HG02623 (cell line): ENCODE measurements around the gene PSD4.
"Not testable (repeated sequence)": the region's sequence is repeated elsewhere in the genome, so short reads cannot be mapped to it uniquely, and the experiment has no call there.

ENCODE experiments used
- ATAC-seq: cut with Tn5 transposase; IDR thresholded peaks from one replicate; pipeline ENCODE4 v1.9.1; 2021; ENCODE audit warnings: moderate library complexity; ENCODE audit not compliant: unreplicated experiment

PSD4 gene

DNA sequence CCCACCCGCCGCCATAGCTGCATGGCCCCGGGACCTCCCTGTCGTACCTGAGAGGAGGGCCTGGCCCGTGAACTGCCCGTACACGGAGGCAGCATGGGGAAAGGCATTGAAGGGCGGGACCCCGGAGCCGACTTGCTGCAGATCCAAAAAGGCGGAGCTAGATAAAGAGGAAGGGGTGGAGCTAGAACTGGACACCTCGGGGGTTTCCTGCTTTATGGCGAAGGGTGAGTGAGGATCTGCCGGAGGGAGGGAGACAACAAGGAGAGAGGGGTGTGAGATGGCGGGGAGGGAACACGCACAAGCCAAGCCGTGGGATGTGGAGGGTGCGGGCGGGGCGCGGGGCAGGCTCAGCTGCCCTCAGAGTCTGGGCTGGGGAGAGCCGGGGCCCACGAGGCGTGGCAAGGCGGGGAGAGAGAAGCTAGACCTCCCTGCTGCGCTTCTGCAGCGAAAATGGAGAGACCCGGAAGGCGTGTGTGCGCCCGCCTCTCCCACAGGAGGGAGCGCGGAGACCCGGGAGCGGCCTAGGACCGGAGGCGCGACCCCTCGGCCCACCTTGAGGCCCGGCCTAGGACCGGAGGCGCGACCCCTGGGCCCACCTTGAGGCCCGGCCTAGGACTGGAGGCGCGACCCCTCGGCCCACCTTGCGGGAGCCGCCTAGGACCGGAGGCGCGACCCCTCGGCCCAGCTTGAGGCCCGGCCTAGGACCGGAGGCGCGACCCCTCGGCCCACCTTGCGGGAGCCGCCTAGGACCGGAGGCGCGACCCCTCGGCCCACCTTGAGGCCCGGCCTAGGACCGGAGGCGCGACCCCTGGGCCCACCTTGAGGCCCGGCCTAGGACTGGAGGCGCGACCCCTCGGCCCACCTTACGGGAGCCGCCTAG is 61.8 kb downstream of the PSD4 start:
- not testable (repeated sequence) for ATAC-seq

DNA sequence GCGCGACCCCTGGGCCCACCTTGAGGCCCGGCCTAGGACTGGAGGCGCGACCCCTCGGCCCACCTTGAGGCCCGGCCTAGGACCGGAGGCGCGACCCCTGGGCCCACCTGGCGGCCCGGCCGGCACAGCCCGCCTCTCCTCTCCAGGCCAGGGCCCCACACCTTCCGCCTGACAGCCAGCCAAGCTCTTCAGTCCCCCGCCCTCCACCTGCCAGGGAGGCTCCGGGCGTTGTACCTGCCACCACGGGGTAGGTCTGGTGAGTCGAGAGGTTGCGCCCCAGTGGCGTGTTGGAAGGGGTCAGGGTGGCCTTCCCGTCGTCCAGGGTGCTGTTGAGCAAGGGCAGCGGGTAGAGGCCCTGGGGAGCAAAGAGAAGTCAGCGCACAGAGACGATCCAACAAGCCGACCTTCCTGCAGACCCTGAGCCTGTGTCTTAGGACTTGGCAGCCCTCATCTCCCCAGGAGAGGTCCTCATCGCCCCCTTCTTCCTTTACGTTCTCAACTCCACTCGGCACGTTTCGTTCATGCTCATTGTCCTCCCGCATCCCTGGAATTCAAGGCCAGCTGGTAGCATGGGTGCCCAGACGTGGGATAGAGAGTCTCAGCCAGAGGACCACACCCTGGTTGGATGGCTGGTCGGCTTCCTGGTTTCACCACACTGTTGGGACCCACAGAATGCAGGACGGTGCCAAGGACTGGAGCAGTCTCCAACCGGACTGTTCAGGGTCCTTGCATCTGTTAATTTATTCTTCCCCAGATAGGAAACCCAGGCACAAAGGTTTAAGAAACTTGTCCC is 62.8 kb downstream of the PSD4 start:
- ATAC-seq: no peak

DNA sequence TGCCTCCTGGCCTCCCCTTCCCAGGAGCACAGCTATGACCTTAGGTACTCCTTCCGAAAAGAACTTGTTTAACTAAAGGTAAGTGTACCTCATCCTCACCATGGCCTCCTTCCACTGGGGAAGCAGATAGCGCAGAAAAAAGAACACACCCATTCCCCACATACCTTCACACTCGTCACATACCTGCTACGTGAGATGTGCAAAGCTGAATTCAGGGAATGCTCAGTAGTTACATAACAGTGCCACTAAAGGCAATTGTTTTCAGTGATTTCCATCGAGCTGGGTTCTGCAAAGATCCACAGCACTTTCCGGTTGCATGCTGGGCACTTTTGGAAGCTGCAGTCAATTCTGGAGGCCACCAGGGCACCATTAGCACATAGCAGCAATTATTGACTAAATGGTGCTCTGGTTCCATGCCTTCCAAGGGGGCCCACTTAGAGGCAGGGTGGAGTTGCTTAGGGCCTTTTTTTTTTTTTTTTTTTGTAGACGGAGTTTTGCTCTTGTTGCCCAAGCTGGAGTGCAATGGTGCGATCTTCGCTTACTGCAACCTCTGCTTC is 63.9 kb downstream of the PSD4 start:
- no peak for ATAC-seq

DNA sequence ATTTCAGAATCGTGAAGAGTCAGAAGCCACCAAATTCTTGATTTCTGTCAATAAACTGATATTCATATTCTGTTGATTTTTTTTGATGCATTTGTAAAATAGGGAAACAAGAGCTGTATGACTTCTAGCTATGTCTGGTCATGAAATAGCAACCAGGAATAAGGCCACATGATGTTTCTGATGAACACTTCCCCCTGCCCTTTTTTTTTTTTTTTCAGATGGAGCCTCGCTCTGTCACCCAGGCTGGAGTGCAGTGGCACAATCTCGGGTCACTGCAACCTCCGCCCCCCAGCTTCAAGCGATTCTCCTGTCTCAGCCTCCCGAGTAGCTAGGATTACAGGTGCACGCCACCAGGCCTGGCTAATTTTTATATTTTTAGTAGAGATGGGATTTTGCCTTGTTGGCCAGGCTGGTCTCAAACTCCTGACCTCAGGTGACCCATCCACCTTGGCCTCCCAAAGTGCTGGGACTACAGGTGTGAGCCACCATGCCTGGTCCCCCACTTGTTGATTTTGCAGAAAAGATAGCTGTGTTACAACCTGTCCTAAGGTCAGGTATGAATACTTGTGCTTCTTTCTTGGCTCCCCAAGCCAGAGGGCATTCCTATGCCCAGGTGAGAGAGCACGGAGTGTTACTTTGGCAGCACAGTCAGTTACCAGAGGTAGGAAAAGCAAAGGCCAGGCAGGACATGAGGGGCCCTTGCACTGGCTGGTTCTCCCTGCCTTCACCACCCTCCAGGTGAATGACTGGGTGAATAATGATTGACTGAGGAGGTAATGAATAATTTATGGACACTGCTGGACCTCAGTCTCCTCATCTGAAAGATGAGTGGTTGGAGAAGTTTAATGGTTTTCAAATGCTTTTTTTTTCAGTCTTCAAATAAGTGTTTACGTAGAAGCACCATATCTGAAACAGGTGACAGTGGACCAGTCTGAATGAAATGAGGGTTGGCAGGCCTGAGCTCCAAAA is 65.4 kb downstream of the PSD4 start:
- no peak for ATAC-seq

DNA sequence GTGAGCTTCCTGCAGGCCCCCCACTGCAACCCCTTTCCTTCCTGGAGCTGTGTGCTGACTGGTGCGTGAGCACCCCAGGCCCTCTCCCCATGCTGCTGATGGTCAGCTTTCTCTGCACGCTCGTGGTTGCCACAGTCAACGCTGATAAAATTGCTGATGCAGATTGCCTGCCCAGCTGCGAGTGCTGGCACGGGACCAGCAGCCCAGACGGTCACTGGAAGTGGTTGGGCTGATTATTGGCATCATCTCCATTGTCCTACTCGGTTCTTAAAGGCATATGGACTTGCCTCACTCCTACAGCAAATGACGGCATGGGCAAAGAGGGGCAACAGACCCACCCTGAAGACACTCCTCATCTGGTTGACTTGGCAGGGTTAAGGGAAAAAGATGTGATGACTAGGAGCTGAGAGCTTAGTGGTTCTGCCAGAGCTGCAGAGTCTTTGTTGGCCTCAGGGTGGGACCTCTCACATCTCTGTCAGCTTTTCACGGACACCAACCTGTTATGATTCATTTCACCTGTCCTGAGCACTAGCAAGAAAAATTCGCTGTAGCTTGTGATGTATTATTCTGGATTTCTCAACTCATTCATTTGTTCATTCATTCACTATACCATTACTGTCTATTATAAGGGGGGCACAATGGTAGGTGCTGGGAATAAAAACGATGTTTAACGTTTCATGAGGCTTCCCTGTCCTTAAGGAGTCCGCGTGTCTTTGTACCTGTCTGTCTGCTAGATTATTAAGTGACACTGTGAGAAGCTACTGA is 66.6 kb downstream of the PSD4 start:
- no peak for ATAC-seq

DNA sequence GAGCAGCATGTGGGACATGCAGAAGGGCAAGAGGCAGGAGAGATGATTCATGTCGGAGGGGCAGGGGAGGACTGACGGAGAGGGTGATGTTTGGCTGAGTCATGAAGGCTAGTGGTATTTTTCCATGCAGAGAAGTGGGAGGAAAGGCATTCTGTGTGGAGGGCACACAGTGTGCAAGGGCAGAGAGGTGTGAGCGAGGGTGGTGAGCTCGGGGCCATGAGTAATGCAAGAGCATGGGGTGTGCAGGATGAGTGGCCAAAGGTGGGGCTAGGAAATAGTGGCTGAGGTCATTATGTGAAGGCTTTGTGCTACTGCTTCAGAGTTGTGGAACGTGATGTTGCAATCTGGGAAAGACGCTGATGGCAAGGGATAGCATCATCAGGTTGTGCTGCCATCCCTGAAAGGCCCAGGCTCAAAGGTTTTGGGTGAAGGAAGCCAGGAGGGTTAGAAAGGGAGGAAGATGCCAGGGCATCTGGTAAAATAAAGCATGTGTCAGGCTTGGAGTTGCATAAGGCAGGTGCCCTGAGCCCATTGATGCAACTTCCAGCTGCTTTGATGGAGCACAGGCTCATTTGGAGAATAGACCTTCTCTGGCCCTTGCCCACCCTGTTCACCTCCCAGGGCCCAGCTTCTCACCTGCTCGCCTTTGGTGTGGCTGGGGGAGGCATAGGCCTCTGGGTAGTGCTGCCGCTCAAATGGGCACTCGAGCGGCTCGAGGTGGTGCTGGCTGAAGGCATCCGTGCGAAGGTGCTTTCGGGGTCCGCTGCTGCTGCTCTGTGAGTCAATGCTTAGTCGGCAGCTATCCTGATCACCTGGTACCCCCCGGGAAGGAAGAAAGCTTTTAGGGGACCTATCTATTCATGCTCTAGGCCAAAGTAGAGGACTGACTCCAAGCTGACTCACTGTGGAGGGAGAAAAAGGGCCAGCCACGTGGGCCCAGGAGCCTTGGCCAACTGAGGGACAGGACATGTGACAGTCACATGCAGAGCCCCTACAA is 67.4 kb downstream of the PSD4 start:
- ATAC-seq: no peak

DNA sequence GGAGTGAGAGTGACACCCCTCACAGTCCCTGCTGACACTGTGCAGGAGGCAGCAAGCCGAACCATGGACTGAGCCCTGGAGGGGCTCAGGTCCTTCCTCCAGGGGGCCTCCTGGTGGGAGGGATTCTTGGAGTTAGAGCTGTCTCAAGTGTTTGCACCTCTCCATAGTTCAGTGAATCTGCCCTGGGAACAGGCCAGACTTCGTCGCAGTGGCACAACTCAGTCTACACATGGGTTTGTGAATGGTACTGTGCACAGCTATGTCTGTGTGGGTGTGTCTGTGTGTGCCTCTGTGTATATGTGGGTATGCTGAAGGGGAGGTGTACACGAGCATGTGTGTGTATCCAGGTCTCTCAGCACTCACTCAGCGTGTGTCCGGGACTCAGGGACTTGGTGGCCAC is 68.6 kb downstream of the PSD4 start:
- no peak for ATAC-seq

DNA sequence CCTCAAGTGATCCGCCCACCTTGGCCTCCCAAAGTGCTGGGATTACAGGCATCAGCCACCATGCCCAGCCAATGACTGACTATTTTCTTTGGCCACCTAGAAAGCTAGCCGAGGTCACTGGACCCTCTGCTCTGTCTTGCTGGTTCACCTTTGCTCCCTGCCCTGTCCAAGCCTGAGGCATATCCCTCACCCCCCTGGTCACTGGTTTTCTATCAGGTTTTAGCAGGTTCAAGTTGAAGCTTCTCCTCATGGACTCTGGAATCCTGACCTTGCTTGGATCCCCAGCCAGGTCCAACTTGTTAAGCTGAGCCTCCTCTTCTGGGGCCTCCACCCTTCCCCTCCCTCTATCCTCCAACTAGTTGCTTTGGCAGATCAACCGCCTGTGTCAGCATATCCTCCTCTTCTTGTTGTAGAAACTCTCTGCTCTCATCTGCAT is 71.5 kb downstream of the PSD4 start:
- ATAC-seq: no peak

DNA sequence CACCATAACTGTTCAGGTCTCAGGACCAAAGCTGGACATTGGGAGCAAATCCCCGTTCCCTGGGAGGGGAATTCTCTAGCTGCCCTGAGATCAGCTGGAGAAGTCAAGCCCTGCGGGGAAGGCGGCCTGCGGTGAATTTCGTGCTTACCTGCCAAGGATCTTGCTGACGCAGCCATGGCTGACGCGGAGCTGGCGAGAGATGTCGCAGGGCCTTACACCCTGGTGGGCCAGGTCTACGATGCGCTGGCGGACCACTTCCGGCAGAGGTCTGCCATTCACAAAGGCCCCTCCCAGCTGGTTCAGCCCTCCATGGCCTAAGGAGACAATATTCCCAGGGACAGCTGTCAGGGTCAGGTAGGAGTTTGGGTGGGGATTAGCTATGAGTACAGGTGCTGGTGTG is 72.8 kb downstream of the PSD4 start:
- ATAC-seq: no peak

DNA sequence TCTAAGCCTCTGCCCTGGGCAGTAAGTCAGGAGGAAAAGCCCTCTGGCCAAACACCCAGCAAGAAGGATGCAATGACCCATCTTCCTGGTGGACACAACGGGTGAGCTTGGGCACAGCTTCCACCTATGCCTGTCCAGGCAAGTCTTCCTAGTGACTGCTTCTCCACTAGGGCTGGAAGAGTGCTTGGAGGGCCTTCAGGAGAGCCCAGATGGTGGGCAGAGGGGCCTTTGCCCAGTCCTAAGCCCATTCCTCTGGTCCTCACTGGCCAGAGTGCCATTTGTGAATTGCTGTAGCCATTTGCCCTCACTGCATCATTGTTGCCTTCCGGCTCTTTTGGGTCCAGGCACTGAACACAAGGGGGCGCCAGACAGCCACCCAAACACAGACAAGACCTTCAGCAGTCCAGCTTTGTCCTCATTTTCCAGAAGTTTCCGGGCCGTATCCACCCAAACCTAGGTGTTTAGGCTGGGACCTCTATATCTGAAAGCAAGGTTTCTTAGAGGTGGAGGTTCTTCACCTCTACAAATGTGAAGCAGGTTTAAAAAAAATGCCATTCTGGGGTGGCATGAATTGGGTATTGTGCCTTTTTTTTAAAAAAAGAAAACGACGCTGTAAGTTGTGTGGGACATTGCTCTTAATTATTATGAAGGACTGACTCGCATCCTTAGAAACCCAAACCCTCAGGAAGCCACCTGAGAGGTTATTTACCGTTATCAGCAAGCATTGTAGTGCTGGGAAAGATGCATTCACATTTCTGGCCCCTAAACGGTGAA is 75.4 kb downstream of the PSD4 start:
- peak; percentile 48 for ATAC-seq

DNA sequence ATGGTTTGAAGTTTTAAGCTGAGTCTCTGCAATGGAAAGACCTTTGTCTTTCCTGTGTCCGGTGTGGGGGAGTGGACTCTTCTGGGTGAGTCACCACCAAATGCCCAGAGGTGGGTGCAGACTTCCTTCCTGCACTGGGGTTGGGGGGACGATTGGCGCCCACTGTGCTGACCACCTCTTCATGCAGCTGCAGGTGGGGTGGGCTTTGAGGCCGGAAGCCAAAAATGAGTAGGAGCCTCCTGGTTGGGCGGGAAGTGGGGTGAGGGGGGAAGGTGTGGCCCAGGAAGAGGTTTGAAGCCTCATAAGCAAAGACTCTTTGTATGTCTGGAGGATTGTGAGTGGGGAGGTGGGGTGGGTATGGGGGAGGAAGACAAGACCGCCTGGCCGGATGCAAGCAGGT is 77.3 kb downstream of the PSD4 start:
- no peak for ATAC-seq

DNA sequence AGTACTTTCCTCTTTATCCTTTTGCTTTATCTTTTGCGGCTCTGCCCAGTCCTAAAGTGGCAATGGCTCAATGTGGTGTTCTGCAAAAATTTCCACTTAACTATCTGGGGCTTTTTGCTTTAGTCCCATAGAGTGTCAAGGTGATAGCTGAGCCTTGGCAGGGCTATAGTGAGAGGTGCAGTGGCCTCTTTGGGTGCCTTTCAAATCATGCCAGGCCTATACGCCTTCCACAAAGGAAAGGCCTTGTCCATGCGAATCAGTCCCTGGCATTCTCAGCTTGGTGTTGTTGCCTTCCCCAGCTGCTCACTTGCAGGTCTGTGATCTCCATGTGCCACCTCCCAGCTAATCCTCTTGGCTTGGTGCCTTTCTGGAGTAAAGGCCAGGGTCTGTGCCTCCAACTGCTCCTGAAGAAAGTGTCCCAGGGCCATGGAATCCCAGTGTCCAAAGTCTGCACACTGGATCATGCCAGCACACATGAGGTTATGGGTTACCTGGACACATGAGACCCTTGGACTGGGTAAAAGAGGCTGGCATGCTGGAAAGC is 78.3 kb downstream of the PSD4 start:
- no peak for ATAC-seq

DNA sequence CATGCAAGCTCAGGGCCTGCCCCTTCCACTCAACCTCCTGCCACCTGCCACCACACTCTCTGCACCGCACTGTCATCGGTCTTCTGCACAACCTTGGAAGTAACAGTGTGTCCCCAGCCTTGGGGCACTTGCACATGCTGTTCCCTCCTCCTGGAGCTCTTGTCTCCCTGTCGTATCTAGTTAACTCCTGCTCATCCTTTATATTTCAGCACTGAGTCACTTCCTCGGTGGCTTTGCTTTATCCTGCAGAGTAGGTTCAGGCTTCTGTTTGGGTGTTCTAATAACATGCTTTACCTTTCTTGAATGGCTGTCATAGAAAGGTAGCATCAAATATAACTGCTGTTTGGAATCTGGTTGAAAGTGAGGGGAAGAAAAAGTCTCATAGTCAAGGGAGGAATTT is 79.7 kb downstream of the PSD4 start:
- ATAC-seq: no peak

DNA sequence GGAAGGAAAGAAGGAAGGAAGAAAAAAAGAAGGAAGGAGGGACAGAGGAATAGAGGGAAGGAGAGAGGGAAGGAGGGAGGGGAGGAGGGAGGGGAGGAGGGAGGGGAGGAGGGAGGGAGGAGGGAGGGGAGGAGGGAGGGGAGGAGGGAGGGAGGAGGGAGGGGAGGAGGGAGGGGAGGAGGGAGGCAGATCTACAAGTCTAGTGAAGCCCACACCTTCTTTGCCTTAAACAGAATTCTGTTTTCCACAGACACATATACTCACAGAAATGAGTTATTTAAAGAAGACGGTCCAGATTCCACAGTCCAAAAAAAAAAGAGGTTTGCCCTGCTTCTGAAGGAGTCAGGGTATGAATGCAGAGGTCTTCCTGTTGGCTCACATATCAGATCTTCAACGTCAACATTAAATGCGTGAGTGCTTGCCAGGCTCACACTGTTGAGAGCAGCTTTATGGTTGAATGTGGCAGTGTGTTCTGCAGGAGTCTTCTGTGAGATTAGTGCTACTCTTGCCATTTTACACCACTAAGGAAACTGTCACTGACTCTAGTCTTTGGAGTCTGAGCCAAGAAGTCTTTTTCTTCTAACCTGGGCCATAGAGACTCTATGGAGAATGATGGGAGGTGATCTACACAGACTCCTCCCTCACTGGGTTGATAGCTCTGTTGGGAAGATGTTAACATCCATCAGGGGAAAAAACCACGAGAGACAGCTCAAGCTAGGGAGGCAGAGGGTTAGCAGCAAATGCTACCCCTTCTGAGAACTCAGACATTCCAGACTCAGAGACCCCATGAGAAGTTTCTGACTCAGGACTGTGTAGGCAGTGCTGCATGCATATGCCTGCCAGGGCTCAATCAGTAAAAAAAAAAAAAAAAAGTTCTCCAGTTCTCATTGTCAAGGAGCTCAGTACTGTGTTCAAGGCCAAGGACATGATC is 81.6 kb downstream of the PSD4 start:
- ATAC-seq: no peak

DNA sequence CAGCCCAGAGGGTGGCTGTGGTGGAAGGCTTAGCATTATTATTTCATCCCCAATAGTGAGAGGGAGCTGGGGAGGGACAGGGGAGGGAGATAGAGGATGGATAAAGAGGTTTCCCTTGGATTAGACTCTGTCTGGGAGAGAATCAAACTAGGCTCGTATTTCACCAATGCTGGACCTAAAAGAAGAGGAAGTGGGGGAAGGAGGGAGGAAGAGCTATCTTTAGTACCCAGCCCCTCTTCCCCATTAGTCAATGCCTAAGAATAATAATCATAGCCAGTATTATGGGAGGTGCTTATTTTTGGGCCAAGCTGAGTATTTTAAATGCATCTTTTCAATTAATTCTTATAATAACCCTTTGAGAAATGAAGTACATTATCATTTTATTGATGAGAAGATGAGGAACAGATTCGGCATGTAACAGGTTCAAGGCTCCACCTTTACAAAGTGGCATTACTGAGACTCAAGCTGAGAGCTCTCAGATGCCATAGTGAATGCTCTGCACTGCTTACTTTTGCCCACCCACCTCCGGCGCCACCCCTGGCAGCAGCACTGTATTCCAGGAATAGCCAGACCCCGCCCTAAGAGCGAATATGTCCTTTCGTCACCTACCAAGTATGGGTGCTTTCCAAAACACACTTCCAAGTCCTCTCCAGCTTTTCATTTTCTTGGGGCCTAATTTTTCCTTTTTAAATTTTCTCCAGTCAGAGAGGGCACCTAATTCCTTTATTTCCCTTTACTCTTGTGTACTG is 83.9 kb downstream of the PSD4 start:
- ATAC-seq: no peak
